IPS-NIHi7 (cell line): ENCODE measurements around the gene MREG.
"Not testable (repeated sequence)": the region's sequence is repeated elsewhere in the genome, so short reads cannot be mapped to it uniquely, and the experiment has no call there.

Experiments
- DNase-seq: peaks from one replicate; pipeline ENCODE4 v3.0.0; 2012; ENCODE audit warnings: mixed read lengths; ENCODE audit errors: extremely low spot score

MREG gene

DNA sequence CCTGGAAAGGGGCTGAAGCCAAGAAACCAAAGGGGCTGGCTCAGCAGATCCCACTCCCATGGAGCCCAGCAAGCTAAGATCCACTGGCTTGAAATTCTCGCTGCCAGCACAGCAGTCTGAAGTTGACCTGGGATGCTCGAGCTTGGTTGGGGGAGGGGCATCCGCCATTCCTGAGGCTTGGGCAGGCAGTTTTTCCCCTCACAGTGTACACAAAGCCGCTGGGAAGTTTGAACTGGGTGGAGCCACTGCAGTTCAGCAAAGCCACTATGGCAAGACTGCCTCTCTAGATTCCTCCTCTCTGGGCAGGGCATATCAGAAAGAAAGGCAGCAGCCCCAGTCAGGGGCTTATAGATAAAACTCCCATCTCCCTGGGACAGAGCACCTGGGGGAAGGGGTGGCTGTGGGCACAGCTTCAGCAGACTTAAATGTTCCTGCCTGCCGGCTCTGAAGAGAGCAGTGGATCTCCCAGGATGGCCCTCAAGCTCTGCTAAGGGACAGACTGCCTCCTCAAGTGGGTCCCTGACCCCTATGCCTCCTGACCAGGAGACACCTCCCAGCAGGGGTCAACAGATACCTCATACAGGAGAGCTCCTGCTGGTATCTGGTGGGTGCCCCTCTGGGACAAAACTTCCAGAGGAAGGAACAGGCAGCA, 24.7 kb downstream of the MREG start:
- DNase-seq: not testable (repeated sequence)

DNA sequence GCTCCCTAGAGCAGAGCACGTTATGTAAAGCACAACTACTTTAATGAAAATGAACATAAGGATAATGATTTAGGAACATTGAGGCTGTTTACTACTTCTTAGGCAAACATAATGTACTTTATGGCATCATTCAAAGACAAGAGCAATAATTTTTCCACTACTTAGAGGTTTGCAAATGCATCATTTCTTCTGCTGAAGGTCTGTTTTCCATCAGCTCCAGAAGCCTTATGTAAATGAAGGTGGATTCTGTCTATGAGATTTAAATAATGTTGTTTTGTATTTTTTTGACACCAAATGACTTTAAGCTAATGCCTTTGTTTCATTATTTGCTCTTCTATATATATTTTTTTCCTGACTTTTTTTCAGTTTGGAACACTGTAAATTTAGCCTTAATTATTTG, 28.1 kb downstream of the MREG start:
- no peak for DNase-seq

DNA sequence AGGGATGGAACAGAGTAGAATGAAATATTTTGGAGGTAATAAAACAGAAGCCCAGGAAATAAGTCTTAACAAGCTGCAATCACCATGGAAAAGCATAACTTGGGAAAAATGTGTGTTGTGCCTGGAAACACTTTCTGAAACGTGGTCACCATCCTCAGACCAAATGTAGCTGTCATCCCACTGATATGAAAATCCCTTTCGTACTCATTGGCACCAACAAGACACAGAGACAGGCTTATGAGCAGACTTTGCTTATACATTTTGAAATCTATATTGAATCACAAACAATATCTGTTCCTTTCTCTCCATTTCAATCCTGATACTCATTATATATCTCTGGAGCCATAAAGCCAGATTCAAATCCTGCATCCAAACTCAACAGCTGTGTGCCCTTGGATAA, 28.7 kb downstream of the MREG start:
- no peak for DNase-seq

DNA sequence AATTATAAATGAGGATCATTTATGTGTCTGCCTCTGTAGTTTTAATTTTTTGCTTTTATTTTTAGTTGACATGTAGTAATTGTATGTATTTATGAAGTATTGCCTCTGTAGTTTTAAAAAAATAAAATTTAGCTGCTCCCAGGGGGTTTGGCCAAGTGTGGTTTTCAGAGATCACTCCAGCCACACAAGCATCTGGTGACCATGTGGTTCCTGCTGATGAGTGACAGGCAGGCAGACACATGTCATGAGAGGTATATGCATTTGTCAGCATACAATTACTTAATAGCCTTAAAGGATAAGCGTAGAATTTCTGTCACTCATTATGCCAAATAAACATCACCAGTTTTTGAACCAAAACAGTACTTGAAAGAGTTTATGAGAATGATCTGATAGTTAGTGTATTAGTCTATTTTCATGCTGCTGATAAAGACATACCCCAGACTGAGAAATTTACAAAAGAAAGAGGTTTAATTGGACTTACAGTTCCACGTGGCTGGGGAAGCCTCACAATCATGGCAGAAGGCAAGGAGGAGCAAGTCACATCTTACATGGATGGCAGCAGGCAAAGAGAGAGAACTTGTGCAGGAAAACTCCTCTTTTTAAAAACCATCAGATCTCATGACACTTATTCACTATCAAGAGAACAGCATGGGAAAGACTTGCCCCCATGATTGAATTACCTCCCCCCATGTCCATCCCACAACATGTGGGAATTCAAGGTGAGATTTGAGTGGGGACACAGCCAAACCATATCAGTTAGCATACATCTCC, 29.6 kb downstream of the MREG start:
- DNase-seq: no peak

DNA sequence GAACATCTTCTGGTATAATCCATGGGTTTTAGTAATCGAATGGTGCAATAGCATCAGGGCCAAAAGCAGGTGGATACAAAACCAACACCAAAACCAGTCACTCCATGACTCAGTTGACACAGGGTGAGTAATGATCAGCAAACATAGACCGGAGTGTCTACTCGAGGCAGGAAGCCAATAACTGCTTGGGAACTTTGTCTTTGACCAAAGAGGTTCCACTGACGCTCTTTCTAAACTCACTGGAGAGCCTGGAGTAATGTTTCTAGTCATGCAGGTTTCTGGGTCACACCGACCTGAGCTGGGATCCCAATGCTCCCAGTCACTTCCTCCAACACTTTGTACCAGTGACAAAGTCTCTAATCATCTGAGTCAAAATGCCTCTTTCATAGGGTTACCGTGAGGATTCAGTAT, 30.9 kb downstream of the MREG start:
- DNase-seq: no peak

DNA sequence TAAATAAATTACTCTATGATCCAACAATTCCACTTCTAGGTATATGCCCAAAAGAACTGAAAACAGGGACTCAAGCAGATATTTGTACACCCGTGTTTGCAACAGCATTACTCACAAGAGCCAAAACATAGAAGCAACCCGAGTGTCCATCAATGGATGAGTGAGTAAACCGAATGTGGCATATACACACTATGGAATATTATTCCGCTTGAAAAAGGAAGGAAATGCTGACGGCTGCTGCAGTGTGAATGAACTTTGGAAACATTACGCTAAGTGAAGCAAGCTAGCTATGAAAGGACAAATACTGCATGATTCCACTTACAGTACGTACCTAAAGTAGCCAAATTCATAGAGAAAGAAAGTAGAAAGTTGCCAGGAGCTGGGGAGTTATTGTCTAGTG, 32.2 kb downstream of the MREG start:
- DNase-seq: no peak

DNA sequence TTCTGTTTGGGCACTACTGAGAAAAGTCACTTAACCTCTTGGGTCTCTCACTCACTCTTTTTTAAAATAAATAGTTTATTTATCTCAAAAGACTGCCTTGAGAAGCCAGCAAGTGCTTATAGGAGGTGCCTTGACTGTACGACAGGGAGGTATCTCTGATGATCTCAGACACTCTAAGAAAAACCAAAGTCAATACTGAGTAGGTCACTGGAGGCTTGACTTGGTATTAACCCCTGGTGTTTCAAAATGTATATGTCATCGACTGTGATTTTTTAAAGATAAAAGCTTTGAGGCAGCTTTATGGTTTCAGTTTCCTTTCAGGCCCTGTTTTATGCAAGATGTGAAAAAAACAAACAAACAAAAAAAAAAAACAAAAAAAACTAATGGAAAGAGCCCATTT, 33.7 kb downstream of the MREG start:
- DNase-seq: no peak

DNA sequence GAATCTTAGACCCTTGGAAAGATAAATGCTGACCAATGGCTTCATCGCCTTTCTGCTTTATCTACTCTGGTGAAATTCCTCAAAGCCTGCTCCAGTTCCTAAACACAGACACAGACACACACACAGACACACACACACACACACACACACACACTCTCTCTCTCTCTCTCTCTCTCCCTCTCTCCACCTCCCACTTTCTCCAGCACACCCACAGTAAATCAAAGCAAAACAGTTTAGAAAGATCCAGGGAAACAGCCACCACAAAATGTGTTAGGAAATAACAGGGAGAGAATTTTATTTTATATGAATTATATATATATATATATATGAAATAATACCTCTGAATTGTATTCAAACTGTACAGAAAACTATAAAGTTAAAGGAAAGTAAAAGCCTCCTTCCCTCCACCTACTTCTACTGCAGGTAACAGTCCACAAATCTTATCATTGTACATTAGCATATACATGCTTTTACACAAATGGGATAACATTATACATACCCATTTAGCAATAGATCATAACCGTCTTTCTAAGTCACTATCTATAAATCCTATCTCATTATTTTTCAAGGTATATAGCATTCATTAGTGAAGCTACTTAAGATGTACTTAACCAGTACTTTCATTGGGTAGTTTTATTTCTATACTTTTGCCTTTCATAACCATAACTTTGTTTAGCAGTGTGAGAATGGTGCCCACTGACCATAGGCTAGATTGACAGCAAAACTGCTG, 38.5 kb downstream of the MREG start:
- DNase-seq: no peak

DNA sequence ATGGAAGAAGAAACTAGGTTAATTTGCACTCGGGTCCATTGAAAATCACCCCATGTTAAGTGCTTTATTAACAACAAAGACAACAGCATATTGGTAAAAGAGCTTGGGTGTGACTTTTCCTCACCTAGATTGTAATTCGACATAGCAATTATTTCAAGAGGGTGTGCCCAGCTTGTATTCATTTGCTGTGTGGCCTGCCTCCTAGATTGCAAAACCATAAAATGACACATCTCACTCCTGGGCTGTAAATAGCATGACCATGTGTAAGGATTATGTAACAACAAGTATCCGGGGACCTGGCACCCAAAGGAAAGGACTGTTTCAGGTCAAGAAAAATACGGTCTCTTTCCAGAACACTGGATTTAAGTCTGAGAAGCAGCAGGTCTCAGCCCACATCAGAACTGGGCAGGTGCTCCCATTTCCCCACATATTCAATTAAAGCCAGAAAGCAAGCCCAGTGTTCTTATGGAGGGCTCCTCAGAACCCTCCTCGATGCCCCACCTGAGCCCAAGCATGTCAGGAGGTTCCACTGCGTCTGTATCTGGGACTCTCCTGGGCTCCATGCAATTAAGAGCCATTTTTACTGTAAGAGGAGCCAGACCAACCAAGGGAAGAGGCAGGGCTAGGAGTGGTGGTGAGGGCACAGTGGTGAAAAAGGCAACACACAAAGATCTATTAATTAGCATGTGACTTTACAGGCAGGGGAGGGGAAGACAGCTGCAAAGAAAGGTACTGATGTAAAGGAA, 39.2 kb downstream of the MREG start:
- no peak for DNase-seq

DNA sequence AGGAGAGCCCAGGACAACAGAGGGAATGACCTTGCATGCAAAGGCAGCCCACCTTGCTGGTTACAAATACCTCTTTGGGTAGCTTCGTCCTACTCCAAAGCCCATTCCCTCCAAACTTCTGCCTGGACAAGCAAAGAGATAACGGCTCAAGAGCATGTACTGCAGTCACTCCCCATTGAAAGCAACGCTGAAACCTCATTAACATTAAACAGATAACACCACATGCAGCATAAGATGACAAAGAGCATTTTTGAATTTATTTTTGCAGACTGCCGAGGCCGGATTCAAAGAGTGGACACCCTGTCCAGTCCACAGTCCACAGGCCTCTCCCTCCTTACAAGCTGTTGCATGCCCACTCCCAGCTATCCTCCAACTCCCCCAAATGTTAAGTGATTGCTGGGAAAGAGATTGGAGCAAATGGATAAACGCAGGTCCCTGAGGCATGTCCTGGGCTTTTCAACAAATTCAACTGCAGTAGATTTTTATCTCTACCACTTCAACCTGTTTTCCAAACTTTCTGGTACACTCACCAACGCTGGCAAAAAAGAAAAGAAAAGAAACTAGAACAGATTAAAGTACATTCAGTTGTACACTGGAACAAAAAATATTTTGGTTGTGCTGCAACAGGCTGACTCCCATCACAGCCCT, 40.1 kb downstream of the MREG start:
- DNase-seq: no peak

DNA sequence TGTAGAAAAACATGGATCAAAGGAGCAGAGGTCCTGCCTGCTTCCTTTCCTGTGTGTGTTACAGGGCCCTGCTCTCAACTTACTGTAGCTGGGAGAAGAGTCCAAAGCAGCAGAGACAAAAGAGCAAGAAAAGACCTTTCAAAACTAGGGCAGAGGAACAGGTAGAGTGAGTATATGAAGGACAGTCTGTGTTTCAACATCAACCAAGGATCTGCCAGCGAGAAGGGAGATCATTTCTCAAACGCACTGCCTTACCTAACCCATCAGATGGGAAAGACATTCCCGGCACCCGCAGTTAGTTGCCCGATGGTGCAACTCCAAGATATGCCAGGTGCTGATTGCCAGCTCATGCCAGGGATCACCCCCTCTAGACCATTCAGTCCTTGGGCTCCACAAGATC, 41.7 kb downstream of the MREG start:
- DNase-seq: no peak

DNA sequence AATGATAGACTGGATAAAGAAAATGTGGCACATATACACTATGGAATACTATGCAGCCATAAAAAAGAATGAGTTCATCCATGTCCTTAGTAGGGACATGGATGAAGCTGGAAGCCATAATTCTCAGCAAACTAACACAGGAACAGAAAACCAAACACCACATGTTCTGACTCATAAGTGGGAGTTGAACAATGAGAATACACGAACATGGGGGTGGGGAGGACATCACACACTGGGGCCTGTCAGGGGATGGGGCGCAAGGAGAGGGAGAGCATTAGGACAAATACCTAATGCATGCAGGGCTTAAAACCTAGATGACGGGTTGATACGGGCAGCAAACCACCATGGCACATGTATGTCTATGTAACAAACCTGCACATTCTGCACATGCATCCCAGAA, 42.5 kb downstream of the MREG start:
- DNase-seq: not testable (repeated sequence)

DNA sequence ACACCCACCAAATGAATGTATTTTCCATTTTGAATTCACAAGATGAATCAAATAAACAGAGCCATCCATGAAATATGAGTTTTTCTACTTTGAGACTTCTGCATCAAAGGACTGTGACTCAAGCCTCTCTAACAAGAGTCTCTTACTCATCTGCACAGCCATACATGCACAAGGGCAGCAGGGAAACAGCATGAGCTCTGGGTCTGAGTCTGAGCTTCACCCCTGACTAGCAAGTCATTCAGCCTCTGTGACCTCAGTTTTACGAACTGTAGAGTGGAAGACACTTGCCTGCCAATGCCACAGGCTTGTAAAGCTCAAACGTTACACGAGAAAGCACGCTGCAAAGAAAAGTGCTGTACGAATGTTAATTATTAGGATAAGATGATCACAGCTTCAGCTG, 42.9 kb downstream of the MREG start:
- no peak for DNase-seq

DNA sequence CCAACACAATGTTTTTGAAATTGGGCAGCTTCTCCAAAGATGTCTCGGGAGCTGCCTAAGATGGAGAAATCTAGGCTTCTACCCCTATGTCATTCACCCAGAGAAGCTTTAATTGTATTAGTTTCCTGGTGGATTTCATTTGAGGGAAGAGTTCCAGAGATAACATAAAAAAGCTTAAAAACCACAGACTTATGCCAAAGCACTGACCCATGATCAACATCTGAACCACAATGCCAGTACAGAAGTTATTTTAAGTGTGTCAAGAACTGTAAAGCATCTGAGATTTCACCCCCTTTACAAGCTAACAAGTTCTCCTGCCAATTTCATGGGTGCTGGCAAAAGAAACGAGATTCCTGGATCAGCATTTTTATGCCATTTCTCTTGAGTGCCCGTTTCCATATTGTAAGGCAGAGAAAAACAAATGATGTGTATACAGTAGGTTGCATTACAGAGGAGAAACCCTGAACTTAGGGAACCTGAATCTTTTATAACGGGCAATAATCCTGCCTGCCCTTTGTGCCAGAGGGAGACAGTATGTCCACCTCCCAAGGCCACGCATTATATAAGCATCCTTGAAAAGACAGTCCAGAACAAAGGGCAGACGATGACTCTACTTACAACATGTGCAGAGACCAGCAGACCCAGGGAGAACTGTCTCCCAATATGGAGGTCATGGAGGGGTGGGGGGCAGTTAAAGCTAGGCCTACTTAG, 44.1 kb downstream of the MREG start:
- DNase-seq: no peak

DNA sequence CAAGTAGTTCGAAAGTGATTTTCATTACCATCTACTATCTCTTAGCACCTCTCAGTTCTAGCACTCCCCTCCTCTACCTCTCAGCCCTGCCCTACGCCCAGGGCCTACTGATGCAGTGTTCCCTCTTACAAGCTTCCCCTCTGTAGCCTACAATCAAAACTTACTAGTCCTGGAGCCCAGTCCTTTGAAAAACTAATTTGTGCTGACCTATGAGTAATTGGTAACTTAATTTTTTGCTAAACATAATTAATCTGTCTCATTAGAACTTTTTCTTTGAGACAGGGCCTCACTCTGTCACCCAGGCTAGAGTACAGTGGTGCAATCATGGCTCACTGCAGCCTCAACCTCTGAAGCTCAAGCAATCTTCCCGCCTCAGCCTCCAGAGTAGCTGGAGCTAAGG, 44.9 kb downstream of the MREG start:
- DNase-seq: no peak

DNA sequence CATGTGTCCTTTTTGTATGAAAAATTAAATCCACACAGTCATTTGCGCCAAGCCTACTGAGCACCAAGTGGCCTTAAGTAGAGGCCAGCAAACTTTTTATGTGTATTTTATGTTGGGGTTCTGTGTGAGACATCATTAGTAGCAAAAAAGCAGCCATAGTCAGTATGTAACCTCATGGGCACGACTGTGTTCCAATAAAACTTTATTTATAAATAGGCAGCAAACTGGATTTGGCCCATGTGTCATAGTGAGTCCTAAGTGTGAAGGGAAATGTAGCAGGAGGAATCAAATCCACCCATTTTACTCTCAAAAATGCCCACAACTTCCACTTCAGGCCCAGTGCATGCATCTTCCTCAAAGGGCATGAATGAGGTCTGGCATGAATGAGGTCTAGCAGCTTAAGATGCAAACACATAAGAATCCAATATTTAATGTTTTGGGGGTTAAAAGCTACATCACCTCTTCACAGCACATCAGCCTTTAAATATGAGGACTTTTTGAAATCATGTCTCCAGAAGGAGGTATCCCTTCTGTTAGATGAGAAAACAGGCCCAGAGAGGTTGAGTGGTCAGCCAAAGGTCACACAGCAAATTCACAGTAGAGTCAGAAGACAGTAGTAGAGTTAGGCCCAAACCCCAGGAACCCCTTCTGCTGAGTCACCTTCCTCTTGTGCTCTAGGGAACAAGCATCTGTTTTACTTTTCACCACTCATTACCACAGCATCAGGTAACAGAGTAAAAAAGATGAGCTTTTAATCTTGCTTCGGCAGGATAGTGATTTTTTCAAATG, 45.6 kb downstream of the MREG start:
- DNase-seq: no peak

DNA sequence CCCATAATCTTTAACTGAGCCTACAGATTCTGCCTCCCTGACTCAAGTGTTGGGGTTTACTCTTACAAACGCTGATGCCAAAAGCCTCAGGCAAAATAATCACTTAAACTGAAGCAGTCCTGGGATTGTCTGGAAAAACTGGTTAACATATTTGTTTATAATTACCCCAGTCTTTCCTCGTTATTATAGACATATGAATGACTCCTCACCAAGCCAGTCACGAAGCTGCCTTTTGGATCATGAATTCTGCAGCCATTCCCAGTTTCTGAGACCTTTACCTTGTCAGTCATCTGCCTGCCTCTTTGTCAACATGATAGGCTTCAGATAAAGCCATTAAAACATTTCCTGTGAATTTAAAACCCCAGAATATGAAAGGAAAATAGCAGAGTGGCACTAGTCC, 46.4 kb downstream of the MREG start:
- DNase-seq: no peak

DNA sequence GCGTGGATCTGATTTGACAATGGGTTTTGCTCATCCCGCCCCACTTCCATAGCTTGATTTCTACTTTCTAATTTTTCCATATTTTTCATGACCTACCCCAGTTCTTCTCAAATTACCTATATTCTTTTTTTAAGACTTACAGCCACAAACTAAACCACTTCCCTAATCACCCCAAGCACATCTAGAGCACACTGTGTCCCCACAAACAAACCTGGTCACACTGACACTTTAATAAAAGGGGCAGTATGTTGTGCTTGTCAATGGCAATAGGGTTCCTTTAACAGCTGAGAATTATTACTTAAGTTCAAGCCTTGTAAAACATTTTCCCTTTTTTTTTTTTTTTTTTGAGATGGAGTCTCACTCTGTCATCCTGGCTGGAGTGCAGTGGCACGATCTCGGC, 47.1 kb downstream of the MREG start:
- DNase-seq: no peak

DNA sequence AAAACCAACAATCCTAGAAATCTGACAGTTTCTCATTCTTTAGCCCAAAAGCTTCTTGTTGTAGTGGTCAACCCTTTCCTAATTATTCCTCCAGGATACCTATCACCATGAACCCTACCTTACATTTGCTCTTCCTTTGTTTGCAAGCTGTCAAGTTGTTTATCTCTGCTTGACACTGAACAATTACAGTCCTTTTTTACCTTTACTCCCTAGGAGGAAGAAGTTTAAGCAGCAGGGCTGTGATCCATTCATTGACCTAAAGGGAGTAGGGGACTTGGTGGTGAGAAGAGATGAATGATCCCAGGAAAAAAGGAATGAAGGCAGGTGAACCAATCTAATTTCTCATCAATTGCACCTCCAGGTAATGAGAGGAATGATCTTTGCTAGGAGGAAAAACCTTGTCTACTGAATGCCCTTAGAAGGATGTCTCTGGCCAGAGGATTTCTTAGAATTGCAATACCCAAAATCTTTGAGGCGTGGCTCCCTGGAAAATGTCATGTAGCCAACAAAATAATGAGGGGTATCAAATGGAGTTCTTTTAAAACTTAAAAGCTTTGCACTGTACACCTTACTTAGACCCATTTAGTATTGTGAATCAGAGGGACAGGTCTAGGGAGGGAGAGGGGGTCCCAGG, 47.7 kb downstream of the MREG start:
- no peak for DNase-seq

DNA sequence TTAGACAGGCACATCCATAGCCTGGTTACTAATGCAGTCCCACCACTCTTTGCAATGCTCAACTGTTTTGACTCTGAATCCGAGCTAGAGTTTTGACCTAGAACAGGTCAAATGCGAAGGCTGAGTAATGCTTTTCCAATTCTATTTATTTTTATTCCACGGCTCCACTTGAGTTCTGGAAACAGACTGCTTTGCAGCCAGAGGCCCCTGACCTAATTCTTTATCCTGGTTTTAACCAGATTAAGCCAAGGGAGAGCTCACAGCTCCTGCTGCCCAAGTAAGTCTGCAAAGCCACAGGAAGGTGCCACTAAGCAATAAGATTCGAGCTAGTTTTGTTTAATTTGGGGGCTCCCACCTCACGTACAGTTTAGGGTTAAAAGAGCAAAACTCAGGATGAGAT, 51.4 kb downstream of the MREG start:
- no peak for DNase-seq
